ENCODE results near the gene CPNE8. TPM values are rescaled to one million over a fixed set of nuclear protein-coding genes. Genes with fewer than 3 reads are reported as not detected.

The CPNE8 gene
- 41.4 and 47.3 TPM in 2 replicates for total RNA-seq (2014; rRNA removed; shearing (Covaris generic))
- polyA plus RNA-seq (2014; cell fraction: nucleus; rRNA removed) = 27.5 and 37.7 TPM in 2 replicates

- DNase-seq (ENCODE audit: extremely low read depth, low read depth) = peak; percentile 80
Observed at GRCh38 chr12:38905480-38906351, at the start of gene CPNE8. Gene CPNE8 (minus strand): TSS chr12:38905591. CDS start chr12:38905534, 57 bp downstream.

- no peak for DNase-seq (ENCODE audit: extremely low read depth, low read depth)
Observed at GRCh38 chr12:38954238-38954873, 49.0 kb upstream of the CPNE8 start.

GRCh38 chr12:38949363-38949762 is 44.0 kb upstream of the CPNE8 start:
- DNase-seq (ENCODE audit: extremely low read depth, low read depth) = no peak

- DNase-seq (ENCODE audit: extremely low read depth, low read depth) = no peak
Observed at GRCh38 chr12:38934686-38935085, 29.3 kb upstream of the CPNE8 start.

- DNase-seq (ENCODE audit: extremely low read depth, low read depth) = no peak
Observed at GRCh38 chr12:38934078-38934584, 28.7 kb upstream of the CPNE8 start.

- no peak for DNase-seq (ENCODE audit: extremely low read depth, low read depth)
Observed at GRCh38 chr12:38932320-38932719, 26.9 kb upstream of the CPNE8 start.

- DNase-seq (ENCODE audit: extremely low read depth, low read depth) = no peak
Observed at GRCh38 chr12:38931461-38931860, 26.1 kb upstream of the CPNE8 start.

- no peak for DNase-seq (ENCODE audit: extremely low read depth, low read depth)
Observed at GRCh38 chr12:38930990-38931389, 25.6 kb upstream of the CPNE8 start.

- DNase-seq (ENCODE audit: extremely low read depth, low read depth) = no peak
Observed at GRCh38 chr12:38926501-38926900, 21.1 kb upstream of the CPNE8 start.

GRCh38 chr12:38921025-38921677 is 15.8 kb upstream of the CPNE8 start:
- peak; percentile 77 for DNase-seq (ENCODE audit: extremely low read depth, low read depth)

- no peak for DNase-seq (ENCODE audit: extremely low read depth, low read depth)
Observed at GRCh38 chr12:38919191-38919590, 13.8 kb upstream of the CPNE8 start.

- DNase-seq (ENCODE audit: extremely low read depth, low read depth) = no peak
Observed at GRCh38 chr12:38915429-38916182, 10.2 kb upstream of the CPNE8 start.

- no peak for DNase-seq (ENCODE audit: extremely low read depth, low read depth)
Observed at GRCh38 chr12:38912116-38912515, 6.7 kb upstream of the CPNE8 start.

- DNase-seq (ENCODE audit: extremely low read depth, low read depth) = no peak
Observed at GRCh38 chr12:38911611-38912010, 6.2 kb upstream of the CPNE8 start.

GRCh38 chr12:38907201-38907923 is 2.0 kb upstream of the CPNE8 start:
- DNase-seq (ENCODE audit: extremely low read depth, low read depth) = no peak

GRCh38 chr12:38906482-38907200 is 1.2 kb upstream of the CPNE8 start:
- peak; percentile 82 for DNase-seq (ENCODE audit: extremely low read depth, low read depth)

- peak; percentile 82 for DNase-seq (ENCODE audit: extremely low read depth, low read depth)
Observed at GRCh38 chr12:38904537-38905479, 583 bp downstream of the CPNE8 start.

GRCh38 chr12:38903596-38903995 is 1.8 kb downstream of the CPNE8 start:
- no peak for DNase-seq (ENCODE audit: extremely low read depth, low read depth)
